Placental epithelial cell (primary cell): Measurements from ENCODE around the gene CTPS1. TPM values are rescaled to one million over a fixed set of nuclear protein-coding genes. Genes with fewer than 3 reads are reported as not detected.

Source experiments
- small RNA-seq: library from RNA; depleted of rRNA; stranded (forward); fragments of <200 nt; gene quantifications from one replicate; pipeline ENCODE3, GENCODE V24; 2012
- total RNA-seq: library from RNA; depleted of rRNA; stranded (reverse); fragments of >200 nt; gene quantifications from 2 replicates; pipeline ENCODE4 v1.2.3, GENCODE V29; 2012

The CTPS1 gene, protein sequence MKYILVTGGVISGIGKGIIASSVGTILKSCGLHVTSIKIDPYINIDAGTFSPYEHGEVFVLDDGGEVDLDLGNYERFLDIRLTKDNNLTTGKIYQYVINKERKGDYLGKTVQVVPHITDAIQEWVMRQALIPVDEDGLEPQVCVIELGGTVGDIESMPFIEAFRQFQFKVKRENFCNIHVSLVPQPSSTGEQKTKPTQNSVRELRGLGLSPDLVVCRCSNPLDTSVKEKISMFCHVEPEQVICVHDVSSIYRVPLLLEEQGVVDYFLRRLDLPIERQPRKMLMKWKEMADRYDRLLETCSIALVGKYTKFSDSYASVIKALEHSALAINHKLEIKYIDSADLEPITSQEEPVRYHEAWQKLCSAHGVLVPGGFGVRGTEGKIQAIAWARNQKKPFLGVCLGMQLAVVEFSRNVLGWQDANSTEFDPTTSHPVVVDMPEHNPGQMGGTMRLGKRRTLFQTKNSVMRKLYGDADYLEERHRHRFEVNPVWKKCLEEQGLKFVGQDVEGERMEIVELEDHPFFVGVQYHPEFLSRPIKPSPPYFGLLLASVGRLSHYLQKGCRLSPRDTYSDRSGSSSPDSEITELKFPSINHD
- total RNA-seq = 34.9 and 92.6 TPM in 2 replicates

DNA sequence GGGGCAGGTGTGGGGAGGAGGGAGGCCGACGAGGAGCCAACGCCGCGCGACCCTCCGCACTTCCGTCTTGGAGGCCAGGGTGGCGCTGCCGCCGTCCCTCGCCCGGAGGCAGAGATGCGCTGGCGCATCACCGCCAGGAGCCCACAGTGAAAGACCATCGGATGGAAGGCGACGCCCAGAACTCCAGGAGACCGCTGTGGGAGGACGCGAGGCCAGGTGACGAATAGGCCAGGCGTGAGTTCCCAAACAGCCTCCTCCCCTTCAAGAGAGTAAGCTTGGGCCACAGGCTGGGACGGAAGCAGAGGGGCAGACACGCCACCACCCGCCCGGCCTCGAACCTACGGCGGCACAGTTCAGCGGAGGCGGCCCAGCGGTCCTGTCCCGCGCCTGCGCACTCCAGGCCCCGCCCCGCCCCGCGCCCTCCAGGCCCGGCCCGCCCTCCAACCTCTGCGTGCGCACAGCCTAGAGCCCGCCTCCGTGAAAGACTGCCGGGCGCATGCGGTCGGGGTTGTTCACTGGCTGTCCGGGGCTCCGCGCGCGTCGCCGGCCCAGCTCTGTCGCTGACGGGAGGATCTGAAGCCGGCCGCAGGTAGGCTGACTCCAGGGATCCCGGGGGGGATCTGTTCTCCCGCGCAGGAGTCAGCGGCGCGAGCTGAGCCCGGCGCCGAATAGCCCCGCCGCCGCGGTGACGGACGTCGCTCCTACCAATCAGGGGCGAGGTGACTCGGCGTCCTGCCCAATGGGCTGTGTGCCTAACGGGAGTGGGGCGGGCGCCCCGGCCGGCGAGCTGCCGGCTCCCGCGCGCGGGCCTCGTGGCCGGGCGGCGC lies at the start of gene CTPS1:
Gene CTPS1 (plus strand): TSS at position 456 of the 827 bp plus-strand sequence. CDS start 3,595 bp downstream, outside the sequence.

DNA sequence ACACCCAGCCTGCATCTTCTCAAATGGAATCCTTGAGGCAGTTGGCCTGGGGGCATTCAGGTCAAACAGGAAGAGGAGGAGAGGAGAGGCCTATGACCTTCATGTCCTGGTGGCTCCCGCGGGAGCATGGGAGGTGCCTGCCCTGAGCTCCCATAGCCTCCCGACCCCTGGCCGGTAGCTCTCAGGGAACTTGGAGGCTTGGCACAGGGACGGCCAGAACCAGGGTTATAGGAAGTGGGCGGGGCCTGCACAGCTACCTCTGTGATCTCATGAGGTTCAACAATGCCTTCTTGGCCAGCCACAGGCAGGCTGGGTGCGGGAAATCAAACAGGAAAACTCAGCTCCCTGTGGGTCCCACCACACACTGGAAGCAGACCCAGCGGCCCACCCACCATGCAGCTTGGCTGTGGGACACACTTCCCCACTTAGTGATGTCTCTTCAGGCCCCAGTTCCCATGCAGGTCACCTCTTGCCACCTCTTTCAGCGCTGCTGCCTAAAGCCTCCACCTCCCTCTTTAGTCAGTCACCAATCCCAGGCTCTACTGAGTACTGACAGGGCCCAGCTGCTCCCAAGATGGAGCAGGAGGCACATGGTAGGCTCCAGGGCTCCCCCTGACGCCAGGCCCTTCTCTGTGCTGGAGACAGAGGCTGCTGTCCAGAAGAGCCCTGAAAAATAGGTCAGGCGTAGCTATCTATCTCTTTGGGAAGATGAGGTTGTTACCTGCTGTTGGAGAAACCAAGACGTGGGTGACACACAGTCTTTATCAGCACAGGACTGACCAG lies 42.2 kb downstream of the CTPS1 start, which contains the start of gene SLFNL1:
Gene SLFNL1 (minus strand): TSS at position 200 of the 783 bp plus-strand sequence. CDS start 1,065 bp downstream, outside the sequence.

Small RNA genes within 50 kb of the gene (small RNA-seq; reads per million reads assigned to genes)
- gene UBE2V1P8 = not detected

Other genes starting within 250 kb of the CTPS1 start
- gene KCNQ4, start 195.9 kb upstream of the CTPS1 start, total RNA-seq = 0.33 TPM in 1 of 2 replicates, not detected in the other
- gene CITED4, start 117.3 kb upstream of the CTPS1 start, total RNA-seq = 7.9 and 23.0 TPM in 2 replicates
- 0.22 and 2.0 TPM in 2 replicates for gene SLFNL1, start 42.0 kb downstream of the CTPS1 start, total RNA-seq